Neural cell (in vitro differentiated cells): ENCODE data around the gene PPP1R12B. TPM values are rescaled to one million over a fixed set of nuclear protein-coding genes. Genes with fewer than 3 reads are reported as not detected.
"Not testable (repeated sequence)": the region's sequence is repeated elsewhere in the genome, so short reads cannot be mapped to it uniquely, and the experiment has no call there.

Source experiments
- H2AFZ ChIP-seq: fragments of 200-600, 300-800 bp; sonication (generic), shearing (Covaris generic); 2 replicates; pipeline ENCODE4 v1.6.0; 2014; ENCODE audit warnings: low read depth, mild to moderate bottlenecking, antibody characterized with exemption, low read length, moderate library complexity
- H3F3A ChIP-seq: fragments of 200-600 bp; shearing (Covaris generic); 2 replicates; pipeline ENCODE4 v1.6.1; 2016; ENCODE audit warnings: mild to moderate bottlenecking, moderate library complexity, mixed read lengths, antibody characterized with exemption, low read length; ENCODE audit not compliant: insufficient read depth, poor library complexity, severe bottlenecking
- H3K27ac ChIP-seq: fragments of 200-600, 300-800 bp; sonication (generic), shearing (Covaris generic); 2 replicates; pipeline ENCODE4 v1.5.1; 2014; ENCODE audit warnings: mild to moderate bottlenecking, low read length, moderate library complexity
- H3K27me3 ChIP-seq: fragments of 300-800, 200-600 bp; sonication (generic), shearing (Covaris generic); 2 replicates; pipeline ENCODE4 v1.6.0; 2014; ENCODE audit warnings: mild to moderate bottlenecking, low read depth, low read length, moderate library complexity; ENCODE audit not compliant: insufficient read depth
- H3K36me3 ChIP-seq: fragments of 300-800, 200-600 bp; sonication (generic), shearing (Covaris generic); 2 replicates; pipeline ENCODE4 v1.5.1; 2014; ENCODE audit warnings: mild to moderate bottlenecking, antibody characterized with exemption, low read length, moderate library complexity; ENCODE audit not compliant: insufficient read depth
- H3K4me2 ChIP-seq: fragments of 300-800, 200-600 bp; sonication (generic), shearing (Covaris generic); 2 replicates; pipeline ENCODE4 v1.6.0; 2014; ENCODE audit warnings: mild to moderate bottlenecking, low read length
- H3K4me3 ChIP-seq: fragments of 300-800, 200-600 bp; sonication (generic), shearing (Covaris generic); 2 replicates; pipeline ENCODE4 v1.5.1; 2014; ENCODE audit warnings: mild to moderate bottlenecking, low read length, moderate library complexity
- H3K79me2 ChIP-seq: fragments of 200-600 bp; shearing (Covaris generic); replicated peaks from 2 replicates; pipeline ENCODE4 v1.6.0; 2014; ENCODE audit warnings: mild to moderate bottlenecking, low read length, moderate library complexity; ENCODE audit not compliant: insufficient read depth
- H3K9ac ChIP-seq: fragments of 300-800, 200-600 bp; sonication (generic), shearing (Covaris generic); 2 replicates; pipeline ENCODE4 v1.6.1; 2016; ENCODE audit warnings: mild to moderate bottlenecking, low read length, mixed read lengths
- H3K9me2 ChIP-seq: fragments of 200-600 bp; shearing (Covaris generic); 2 replicates; pipeline ENCODE4 v1.6.1; 2016; ENCODE audit warnings: mild to moderate bottlenecking, low read length, mixed read lengths; ENCODE audit not compliant: insufficient read depth
- H3K9me3 ChIP-seq: fragments of 200-600, 300-800 bp; sonication (generic), shearing (Covaris generic); 2 replicates; pipeline ENCODE4 v1.6.1; 2016; ENCODE audit warnings: mild to moderate bottlenecking, mixed run types, low read length, moderate library complexity, mixed read lengths
- H4K20me1 ChIP-seq: fragments of 200-600 bp; shearing (Covaris generic); 2 replicates; pipeline ENCODE4 v1.6.1; 2016; ENCODE audit warnings: mild to moderate bottlenecking, mixed run types; ENCODE audit not compliant: insufficient read depth
- EP300 ChIP-seq: fragments of 450-650 bp; conservative IDR thresholded peaks from 2 replicates; pipeline ENCODE4 v1.6.1; 2014; ENCODE audit warnings: antibody characterized with exemption, mild to moderate bottlenecking, moderate library complexity; ENCODE audit not compliant: poor library complexity, severe bottlenecking
- EZH2 ChIP-seq: fragments of 200-600, 300-800 bp; shearing (Covaris generic), sonication (generic); IDR thresholded peaks from 2 replicates; pipeline ENCODE4 v1.6.1; 2014; ENCODE audit warnings: antibody characterized with exemption, low read length, borderline replicate concordance, mild to moderate bottlenecking; ENCODE audit not compliant: insufficient read depth, poor library complexity, severe bottlenecking
- MXI1 ChIP-seq: fragments of 450-650 bp; conservative IDR thresholded peaks from 2 replicates; pipeline ENCODE4 v1.6.1; 2014; ENCODE audit warnings: antibody characterized with exemption, mild to moderate bottlenecking; ENCODE audit not compliant: poor library complexity, severe bottlenecking
- POLR2AphosphoS5 ChIP-seq: IDR thresholded peaks from 2 replicates; pipeline ENCODE4 v1.6.1; 2012
- RAD21 ChIP-seq: fragments of 450-650 bp; conservative IDR thresholded peaks from 2 replicates; pipeline ENCODE4 v1.6.1; 2014; ENCODE audit warnings: antibody characterized with exemption, mild to moderate bottlenecking, moderate library complexity
- SMC3 ChIP-seq: fragments of 450-650 bp; conservative IDR thresholded peaks from 2 replicates; pipeline ENCODE4 v1.6.1; 2014; ENCODE audit warnings: antibody characterized with exemption, mild to moderate bottlenecking, moderate library complexity; ENCODE audit not compliant: poor library complexity
- TAF1 ChIP-seq: IDR thresholded peaks from 2 replicates; pipeline ENCODE4 v1.6.1; 2012; ENCODE audit warnings: low read depth
- polyA plus RNA-seq: library from polyadenylated mRNA; depleted of rRNA; stranded (reverse); fragments of >200 nt; gene quantifications from 2 replicates; pipeline ENCODE4 v1.2.3, GENCODE V29; 2014
- TF ChIP-seq, protein P1 (sequence below): IDR thresholded peaks from 2 replicates; pipeline ENCODE4 v1.6.1; 2012; ENCODE audit warnings: borderline replicate concordance
- TF ChIP-seq, protein P2 (sequence below): fragments of 450-650 bp; IDR thresholded peaks from 2 replicates; pipeline ENCODE4 v1.5.1; 2014; ENCODE audit warnings: antibody characterized with exemption, mild to moderate bottlenecking, moderate library complexity; ENCODE audit not compliant: poor library complexity, severe bottlenecking

The PPP1R12B gene
- polyA plus RNA-seq, 1 donor from 2014 or later, result 9.8 TPM

DNA sequence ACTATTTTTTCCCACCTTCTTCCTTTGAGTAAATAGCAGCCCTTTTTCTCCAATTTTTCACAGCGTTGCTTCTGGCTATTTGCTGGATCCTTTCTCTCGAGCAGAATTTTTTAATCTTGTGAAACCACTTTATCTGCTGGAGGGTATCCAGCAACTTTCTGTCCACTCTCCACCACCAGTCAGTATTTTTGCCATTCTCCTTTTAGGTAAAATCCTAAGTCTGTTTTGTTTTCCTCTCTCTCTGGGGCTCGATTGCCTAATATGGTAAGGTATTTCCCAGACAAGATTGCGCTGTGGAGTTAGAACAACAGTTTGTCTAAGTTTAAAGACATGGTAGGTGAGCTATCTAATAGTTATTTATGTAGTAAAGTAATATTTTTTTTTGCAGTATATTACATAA, 156.9 kb downstream of the PPP1R12B start:
- no peaks in the 10 kb centered on the region for H3K9me2 ChIP-seq
- H3K27me3 ChIP-seq, result no peaks in the 10 kb centered on the region
- H3K9me3 ChIP-seq, result no peaks in the 10 kb centered on the region
- H3K4me3 ChIP-seq, result no peak overlapping the region
- H4K20me1 ChIP-seq, result no peaks in the 10 kb centered on the region
- no peak overlapping the region for H3K9ac ChIP-seq
- no peak overlapping the region for H2AFZ ChIP-seq
- H3K27ac ChIP-seq, result no peak overlapping the region
- no peak overlapping the region for H3K4me2 ChIP-seq
- no peaks in the 10 kb centered on the region for H3K36me3 ChIP-seq
- no peak for TF ChIP-seq EP300
- TF ChIP-seq MXI1, result no peak
- TF ChIP-seq, protein P1, sequence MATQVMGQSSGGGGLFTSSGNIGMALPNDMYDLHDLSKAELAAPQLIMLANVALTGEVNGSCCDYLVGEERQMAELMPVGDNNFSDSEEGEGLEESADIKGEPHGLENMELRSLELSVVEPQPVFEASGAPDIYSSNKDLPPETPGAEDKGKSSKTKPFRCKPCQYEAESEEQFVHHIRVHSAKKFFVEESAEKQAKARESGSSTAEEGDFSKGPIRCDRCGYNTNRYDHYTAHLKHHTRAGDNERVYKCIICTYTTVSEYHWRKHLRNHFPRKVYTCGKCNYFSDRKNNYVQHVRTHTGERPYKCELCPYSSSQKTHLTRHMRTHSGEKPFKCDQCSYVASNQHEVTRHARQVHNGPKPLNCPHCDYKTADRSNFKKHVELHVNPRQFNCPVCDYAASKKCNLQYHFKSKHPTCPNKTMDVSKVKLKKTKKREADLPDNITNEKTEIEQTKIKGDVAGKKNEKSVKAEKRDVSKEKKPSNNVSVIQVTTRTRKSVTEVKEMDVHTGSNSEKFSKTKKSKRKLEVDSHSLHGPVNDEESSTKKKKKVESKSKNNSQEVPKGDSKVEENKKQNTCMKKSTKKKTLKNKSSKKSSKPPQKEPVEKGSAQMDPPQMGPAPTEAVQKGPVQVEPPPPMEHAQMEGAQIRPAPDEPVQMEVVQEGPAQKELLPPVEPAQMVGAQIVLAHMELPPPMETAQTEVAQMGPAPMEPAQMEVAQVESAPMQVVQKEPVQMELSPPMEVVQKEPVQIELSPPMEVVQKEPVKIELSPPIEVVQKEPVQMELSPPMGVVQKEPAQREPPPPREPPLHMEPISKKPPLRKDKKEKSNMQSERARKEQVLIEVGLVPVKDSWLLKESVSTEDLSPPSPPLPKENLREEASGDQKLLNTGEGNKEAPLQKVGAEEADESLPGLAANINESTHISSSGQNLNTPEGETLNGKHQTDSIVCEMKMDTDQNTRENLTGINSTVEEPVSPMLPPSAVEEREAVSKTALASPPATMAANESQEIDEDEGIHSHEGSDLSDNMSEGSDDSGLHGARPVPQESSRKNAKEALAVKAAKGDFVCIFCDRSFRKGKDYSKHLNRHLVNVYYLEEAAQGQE, result no peak
- TF ChIP-seq, protein P2, sequence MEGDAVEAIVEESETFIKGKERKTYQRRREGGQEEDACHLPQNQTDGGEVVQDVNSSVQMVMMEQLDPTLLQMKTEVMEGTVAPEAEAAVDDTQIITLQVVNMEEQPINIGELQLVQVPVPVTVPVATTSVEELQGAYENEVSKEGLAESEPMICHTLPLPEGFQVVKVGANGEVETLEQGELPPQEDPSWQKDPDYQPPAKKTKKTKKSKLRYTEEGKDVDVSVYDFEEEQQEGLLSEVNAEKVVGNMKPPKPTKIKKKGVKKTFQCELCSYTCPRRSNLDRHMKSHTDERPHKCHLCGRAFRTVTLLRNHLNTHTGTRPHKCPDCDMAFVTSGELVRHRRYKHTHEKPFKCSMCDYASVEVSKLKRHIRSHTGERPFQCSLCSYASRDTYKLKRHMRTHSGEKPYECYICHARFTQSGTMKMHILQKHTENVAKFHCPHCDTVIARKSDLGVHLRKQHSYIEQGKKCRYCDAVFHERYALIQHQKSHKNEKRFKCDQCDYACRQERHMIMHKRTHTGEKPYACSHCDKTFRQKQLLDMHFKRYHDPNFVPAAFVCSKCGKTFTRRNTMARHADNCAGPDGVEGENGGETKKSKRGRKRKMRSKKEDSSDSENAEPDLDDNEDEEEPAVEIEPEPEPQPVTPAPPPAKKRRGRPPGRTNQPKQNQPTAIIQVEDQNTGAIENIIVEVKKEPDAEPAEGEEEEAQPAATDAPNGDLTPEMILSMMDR, result no peak
- no peak for TF ChIP-seq TAF1
- no peak for TF ChIP-seq POLR2AphosphoS5
- no peak for TF ChIP-seq RAD21
- TF ChIP-seq SMC3, result no peak
- no peak for TF ChIP-seq EZH2
- no peaks in the 10 kb centered on the region for H3F3A ChIP-seq
- H3K79me2 ChIP-seq, result no peaks in the 10 kb centered on the region

DNA sequence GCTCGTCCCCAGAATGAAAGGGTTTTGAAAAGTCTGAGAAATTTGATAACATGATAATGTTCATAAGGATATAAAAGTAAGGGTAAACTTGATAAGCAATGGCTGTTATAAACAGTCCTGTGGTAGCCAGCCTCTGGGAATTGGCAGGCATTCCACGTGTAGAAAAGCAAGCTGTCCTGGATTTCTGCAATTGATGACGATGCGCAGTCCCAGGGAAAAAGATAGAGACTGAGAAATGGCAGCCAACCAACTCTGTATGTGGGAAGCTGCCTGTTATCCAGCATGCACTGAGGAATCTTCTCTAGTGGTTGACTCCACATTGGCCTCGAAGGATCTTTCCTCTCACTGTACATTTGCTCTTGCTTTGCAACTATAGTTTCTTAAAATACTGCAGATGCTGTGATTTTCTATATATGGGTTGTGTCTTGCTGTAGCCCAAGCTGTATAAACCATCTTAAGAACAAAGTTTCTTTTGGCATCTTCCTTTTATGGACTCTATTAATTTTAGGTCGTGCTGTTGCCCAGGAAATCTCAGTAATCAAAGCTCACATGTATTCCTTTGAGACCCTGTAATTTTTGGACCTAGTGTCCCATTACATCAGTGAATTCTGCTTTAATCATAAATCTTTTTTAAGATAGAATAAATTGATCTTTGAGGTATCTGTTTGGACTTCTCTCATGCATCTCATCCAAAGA, 157.5 kb downstream of the PPP1R12B start:
- H3K36me3 ChIP-seq, result not testable (repeated sequence)

DNA sequence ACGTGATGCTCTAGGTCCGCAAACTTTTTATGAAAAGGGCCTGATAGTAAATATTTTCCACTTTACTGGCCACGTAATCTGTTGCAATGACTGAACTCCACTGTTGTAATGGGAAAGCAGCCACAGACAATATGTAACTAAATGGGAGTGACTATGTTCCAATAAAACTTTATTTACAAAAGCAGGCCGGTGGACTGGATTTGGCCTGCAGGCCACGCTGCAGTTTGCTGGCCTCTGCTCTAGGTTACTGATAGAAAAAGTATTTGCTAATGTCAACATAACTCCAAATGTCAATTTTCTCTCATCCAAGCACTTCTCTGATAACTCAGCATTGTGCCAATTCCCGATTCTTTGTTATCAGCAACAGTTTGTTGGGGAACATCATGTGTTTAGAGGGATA, 160.4 kb downstream of the PPP1R12B start:
- H4K20me1 ChIP-seq, H3K4me3 ChIP-seq, H2AFZ ChIP-seq, H3K36me3 ChIP-seq, H3K79me2 ChIP-seq, H3K9me2 ChIP-seq, H3K9ac ChIP-seq, H3K9me3 ChIP-seq, H3F3A ChIP-seq, H3K27me3 ChIP-seq, H3K4me2 ChIP-seq, H3K27ac ChIP-seq: not testable (repeated sequence)

More for the DNA sequence above, 157.5 kb downstream of the PPP1R12B start:
- H3K9ac ChIP-seq, H3K4me2 ChIP-seq, H3K9me3 ChIP-seq, H3K79me2 ChIP-seq, H3F3A ChIP-seq, H3K27ac ChIP-seq, H3K4me3 ChIP-seq, H3K9me2 ChIP-seq, H3K27me3 ChIP-seq, H4K20me1 ChIP-seq, H2AFZ ChIP-seq: not testable (repeated sequence)

DNA sequence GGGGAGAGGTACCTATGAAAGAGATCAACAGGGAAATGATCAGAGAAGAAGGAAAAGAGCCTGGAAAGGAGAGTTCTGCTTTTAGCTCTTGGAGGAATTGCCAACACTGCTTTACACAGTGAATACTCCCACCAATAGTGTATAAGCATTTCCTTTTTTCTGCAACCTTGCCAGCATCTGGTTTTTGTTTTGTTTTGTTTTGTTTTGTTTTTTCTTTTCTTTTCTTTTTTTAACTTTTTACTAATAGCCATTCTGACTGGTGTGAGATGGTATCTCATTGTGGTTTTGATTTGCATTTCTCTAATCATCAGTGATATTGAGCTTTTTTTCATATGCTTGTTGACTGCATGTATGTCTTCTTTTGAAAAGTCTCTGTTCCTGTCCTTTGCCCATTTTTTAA, 165.4 kb downstream of the PPP1R12B start:
- H3K27ac ChIP-seq, H3K9me2 ChIP-seq, H3K9me3 ChIP-seq, H3K79me2 ChIP-seq, H4K20me1 ChIP-seq, H3K27me3 ChIP-seq, H2AFZ ChIP-seq, H3K36me3 ChIP-seq, H3F3A ChIP-seq, H3K4me3 ChIP-seq, H3K4me2 ChIP-seq, H3K9ac ChIP-seq: not testable (repeated sequence)
